Glomerular visceral epithelial cell (primary cell): ENCODE results near the gene FBXW8.

Experiments used
- DNase-seq: peaks from one replicate; pipeline ENCODE4 v3.0.0-alpha.2; 2016; ENCODE audit errors: extremely low spot score

FBXW8 gene

GRCh38 chr12:116990971-116991966, 80.5 kb downstream of the FBXW8 start:
- no peak for DNase-seq

DNA sequence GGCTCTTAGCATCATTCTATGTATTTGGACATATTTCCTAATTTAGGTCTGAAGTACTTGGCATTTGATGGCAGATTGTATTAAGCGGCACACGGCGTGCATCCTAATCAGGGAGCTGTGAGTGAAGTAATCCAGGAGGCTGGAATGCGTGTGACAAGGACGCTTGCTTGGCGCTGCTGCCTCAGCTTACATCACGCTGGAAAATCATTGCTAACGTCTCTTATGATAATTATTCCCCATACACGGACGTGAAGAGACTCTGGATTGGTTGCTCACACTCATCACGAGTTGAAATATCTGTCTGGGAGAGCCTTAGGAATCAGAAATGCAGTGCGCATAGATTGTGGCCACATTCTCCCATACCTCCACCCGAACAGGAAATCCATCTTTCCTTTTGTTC, 85.3 kb downstream of the FBXW8 start:
- no peak for DNase-seq

DNA sequence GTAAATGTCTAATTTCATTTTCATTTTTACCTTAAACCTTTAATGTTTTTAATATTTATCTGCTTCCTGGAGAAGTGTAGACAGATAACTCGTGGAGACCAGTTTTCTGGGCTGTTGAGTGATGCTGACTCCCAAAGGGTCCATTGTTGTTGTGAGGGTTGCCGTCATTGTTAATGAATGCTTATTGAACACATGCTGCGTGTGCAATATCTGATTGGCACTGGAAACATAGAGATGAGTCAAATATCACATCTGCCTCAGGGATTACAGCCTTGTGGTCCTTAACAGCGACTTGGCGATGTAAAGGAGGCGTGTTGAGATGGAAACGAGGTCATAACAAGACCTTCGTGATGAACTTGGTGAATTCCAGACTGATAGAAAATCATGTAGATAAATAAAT, 85.9 kb downstream of the FBXW8 start:
- no peak for DNase-seq

DNA sequence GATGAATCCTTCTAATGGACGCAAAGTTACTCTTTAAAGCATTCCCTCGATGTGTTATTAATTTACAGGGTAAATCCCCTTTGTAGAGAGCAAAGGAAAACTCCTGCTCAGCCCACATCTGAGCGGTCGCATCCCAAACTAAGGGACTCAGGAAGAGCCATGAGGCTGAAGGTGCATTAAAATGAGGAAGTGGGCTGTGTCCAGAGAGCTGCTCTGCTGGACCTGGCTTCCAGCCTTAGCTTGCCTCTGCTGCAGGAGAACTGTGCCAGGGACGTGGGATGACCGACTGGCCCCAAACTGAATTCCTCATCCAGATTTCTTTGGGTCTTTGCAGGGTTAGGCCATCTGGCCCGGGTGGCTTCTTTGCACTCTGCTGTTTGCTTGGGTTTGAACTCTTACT, 88.3 kb downstream of the FBXW8 start:
- DNase-seq: no peak

DNA sequence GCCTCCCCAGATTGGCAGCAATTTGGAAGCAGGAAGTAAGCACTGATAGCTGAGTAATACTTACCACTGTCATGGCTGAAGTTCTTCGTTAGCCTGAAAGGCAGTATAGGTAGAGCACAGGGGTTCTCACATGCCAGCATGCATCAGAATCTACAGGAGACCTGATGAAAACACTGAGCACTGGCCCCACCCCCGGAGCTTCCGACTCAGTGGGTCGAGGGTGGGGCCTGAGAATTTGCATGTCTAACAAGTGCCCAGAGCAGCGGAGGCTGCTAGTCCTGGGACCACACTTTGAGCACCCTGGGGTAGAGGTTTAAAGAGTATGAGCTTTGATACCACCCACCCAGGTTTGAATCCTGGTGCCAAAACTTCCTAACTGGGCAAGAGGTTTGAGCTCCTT, 89.6 kb downstream of the FBXW8 start:
- no peak for DNase-seq

DNA sequence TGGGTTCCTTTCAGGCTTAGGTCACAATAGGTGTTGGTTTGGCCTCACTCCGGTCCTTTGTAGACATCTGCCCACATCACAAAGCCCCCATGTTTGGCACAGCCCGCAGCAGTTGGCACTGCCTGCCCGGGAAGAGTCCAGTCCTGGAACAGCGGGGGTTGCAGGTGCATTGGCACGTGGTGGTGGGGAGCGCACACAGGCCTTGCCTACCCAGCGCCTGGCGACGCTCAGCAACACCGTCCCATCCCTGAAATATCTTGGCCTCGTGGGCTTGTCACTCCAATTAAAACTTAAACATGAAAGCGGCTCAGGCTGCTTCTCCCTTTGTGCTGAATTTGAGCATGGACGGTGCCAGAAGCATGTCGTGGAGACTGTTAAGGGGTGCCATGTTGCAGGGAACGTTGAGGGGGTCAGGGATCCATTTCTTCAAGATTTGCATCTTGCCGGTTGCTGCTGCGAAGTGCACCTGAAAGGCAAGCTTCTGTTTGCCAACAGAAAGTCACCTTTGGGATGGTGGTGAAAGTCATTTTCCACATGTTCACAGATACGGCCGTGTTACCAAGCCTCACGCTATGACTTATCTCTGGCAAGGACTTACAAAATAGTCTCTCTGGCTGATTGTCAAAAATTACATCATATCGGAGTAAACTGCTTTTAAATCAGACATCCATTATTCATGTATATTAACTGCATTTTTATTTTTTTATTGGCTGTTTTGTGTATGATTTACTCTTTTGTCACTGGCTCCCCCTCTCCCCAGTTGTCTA, 91.5 kb downstream of the FBXW8 start:
- DNase-seq: no peak

GRCh38 chr12:117003883-117004404, 93.2 kb downstream of the FBXW8 start:
- DNase-seq: no peak

DNA sequence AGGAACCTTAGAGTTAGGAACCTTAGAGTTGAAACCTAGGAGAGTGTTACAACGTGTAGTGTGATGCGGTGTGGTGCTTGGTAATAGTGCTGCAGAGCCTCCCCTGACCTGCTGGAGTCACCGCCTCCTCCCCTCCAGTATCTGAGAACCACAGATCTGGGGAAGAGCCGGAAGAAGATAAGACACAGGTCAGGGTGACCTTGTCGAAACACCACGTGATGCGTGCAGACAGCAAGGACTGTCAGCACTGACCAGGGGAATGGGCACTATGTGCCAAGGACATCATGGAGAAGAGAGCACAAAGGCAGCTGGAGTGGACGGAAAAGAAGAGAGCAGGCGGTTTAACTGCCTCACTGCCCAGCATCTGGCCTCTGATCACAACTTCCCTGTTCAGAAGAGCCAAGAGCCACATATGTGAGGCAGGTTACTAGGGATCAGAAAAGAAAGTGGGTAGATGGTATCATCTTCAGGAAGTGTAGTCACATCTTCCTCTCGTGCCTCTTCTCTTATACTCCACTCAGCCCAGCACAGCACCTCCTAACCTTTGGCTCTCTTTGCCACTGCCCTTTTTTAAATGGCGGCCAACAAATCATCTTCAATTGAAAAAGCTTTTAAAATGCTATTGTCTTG, 94.8 kb downstream of the FBXW8 start:
- no peak for DNase-seq

DNA sequence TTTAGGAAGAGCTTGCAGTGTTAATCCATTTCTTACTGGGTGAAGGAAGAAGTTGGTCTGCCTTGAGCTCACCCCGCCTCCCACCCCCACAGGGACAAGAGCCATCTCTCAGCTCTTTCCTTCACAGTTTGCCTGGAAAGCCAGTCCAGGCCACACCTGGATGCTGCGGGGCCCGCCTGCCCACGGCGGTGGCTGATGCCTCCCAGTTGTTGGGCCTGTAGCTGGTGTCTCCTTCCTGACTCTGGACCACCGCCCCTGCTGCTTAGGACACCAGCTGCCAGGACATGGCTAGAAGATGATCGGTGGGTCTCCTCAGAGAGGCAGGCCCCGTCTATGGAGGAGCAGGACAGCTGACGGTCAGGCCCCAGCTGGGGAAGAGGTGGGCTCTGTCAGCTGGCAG, 95.6 kb downstream of the FBXW8 start:
- no peak for DNase-seq

- DNase-seq: no peak
These were observed 96.8 kb downstream of the FBXW8 start for GRCh38 chr12:117007577-117007976.

DNA sequence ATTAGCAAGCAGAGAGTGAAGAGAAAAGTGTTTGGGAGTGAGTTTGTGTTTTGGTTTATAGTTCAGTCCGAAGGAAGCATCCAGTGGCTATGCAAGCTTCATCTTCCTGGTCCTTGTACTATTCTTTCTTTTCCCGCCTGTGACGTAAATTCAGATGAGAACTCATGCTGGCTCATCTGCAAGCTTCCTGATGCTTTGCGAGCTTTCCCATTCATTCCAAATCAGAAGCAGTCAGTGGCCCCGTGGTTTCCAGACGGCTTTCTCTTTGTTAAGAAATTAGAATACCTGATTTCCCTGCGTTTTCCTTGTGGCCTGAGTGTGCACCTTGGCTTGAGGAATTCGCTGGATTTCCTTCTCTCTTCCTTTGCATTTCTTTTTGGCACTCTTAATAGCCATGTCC, 99.0 kb downstream of the FBXW8 start:
- DNase-seq: no peak

DNA sequence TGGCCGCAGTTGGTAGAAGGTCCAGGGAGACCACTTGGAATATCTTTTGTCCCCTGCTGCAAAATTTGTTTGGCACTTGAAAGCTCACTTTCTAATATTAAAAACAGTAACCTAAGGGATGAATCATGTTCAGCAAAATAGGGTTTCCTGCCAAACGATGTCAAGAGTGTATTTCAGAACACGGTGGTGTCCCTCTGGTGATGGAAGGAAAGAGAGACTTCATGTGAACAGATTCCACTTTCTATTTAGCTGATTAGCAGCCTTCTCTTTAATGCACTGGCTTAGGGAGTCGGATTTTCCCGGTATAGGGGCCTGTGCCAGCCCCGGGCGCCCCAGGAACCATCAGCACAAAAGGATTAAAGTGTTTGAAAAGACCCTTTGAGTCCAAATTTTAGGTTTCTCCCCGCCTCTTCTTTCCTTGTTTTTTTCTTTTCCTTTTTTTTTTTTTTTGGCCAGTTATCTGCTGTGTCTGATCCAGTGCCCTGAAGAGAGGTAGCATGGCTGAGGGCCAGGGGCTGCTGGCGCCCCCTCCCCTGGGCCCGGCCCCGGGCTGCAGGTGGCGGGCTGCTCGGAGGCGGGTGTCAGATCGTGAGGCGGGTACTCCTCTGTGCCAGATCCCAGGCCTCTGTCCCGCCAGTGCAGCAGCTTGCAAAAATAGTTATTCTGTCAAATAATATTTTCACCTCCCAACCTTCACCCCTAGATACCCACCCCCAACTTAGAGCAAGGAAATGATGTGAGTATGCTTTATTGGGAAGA, 100.1 kb downstream of the FBXW8 start:
- no peak for DNase-seq

- no peak for DNase-seq
These were observed 101.4 kb downstream of the FBXW8 start for GRCh38 chr12:117011988-117012805.

DNA sequence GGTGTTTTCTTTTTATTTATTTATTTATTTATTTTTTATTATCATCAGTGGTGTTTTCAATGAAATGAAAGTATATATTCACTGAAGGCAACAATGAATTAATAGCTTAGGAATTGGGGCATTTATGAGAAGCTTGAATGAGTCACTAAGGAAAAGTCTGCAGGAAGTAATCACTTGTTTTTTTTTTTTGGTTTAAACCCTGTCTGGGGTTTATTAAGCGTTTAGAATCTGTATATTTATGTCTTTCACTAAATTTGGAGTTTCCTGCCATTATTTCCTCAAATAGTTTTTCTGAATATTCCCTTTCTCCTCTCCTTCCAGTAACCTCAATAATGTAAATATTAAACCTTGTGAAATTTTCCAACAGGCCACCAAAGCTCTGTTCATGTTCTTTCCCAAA, 103.0 kb downstream of the FBXW8 start:
- DNase-seq: no peak

- DNase-seq: no peak
These were observed 103.7 kb downstream of the FBXW8 start for GRCh38 chr12:117014342-117014887.

- no peak for DNase-seq
These were observed 105.1 kb downstream of the FBXW8 start for GRCh38 chr12:117015811-117016210.

DNA sequence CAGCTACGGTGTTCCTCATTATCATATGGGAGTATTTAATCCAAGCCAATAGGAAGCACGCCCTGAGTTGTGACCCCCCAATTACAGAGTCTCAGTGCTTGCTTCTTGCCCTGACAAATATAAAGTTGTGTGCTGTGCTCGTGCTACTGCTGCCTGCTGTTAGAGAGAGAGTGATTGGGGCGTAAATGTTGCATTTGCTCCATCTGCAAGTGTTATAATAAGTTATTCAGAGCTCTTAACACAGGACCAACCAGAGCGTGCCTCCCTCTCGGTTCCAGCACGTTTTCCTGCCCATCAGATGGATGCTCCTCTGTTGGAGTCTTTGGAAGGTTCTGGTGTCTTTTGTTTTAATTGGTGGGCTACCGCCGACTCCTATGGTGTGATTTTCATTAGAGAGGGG, 107.1 kb downstream of the FBXW8 start:
- no peak for DNase-seq

DNA sequence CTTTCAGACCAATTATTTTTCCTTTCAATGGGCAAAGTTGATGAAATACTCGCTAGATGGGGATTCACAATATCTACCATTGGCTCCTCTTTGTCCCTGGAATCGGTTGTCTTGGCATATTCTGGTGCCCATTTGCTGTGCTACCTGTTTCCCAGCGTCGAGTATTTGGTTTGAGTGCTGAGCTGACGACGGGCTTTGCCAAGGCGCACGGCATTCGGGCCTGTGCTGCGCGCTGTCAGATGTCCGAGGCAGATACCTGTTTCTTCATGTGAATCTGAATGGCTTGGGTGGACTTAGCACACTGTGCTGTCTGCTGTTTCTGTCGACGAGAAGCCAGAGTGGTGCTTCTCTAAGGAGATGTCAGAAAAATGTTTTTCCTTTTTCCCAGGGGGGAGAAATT, 107.5 kb downstream of the FBXW8 start:
- DNase-seq: no peak

DNA sequence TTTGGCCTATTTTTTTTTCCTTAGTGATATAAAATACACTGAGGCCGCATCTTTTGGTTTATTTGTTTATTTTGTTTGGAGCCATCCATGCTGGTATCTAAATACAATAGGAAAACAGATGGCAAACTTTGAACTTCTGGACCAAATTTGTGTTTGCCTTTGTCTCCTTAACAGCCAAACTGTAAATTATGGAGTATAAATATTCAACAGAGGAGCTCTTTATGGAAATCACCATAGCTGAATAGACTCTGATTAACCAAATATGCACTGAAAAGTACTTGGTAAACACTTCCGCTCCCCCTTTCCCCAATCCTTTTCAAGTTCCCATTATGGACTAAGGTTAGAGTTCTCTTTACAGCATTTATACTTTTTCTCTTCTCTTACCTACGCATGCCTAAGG, 107.9 kb downstream of the FBXW8 start:
- DNase-seq: no peak

DNA sequence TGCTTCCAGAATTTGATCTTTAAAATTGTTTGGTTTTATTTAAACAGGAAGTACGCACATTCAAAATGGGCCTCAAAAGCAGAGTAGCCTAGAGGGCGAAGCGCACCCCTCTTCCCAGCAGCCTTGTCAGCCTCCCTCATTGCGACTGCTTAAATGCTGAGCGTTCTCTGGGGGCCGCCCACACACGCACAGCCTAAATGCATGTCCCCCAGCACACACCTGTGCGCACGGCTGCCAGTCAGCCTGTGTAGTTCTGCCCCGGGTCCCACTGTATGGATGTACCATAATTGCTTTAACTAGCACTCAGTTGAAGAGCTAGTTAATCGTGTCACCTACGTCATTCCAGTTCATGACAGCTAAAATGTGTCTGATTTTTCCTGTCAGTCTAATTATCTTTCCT, 109.1 kb downstream of the FBXW8 start:
- DNase-seq: no peak
